PC-3 (cell line): Measurements from ENCODE around the gene CIAPIN1. TPM values are rescaled to one million over a fixed set of nuclear protein-coding genes. Genes with fewer than 3 reads are reported as not detected.

ENCODE experiments used
- ATAC-seq: fragments of 200-7000 bp; cut with Tn5 transposase; 2 replicates; pipeline ENCODE4 v1.9.1; 2020; ENCODE audit warnings: mild to moderate bottlenecking, moderate library complexity
- BruUV-seq: library from RNA; stranded (reverse); fragments of 400-500 nt; replicated peaks from 2 replicates; lab custom pipeline; 2021; lab: Mats Ljungman, UMichigan
- CTCF ChIA-PET: fragments of 300-600 bp; sonication (Branson Sonifier 250); formaldehyde crosslinking; loops from one replicate; lab custom pipeline; 2022; ENCODE audit warnings: antibody characterized with exemption; lab: Charles Lee
- POLR2A ChIA-PET: fragments of 300-600 bp; sonication (Branson Sonifier 250); formaldehyde crosslinking; loops from one replicate; lab custom pipeline; 2022; ENCODE audit warnings: antibody characterized with exemption; ENCODE audit not compliant: unreplicated experiment; lab: Charles Lee
- DNase-seq: peaks from one replicate; pipeline ENCODE4 v3.0.0-alpha.2; 2015
- H2AFZ ChIP-seq: fragments of 300-600 bp; sonication (generic); 2 replicates; pipeline ENCODE4 v1.6.0; 2016; ENCODE audit warnings: antibody characterized with exemption, low read length
- H3F3A ChIP-seq: fragments of 300-600 bp; sonication (generic); one replicate; pipeline ENCODE4 v1.6.0; 2017; ENCODE audit warnings: antibody characterized with exemption, low read length, control low read depth, mild to moderate bottlenecking; ENCODE audit not compliant: unreplicated experiment
- H3K27ac ChIP-seq: fragments of 300-600 bp; sonication (generic); 2 replicates; pipeline ENCODE4 v1.5.1; 2016; ENCODE audit warnings: mild to moderate bottlenecking, low read length
- H3K27me3 ChIP-seq: fragments of 300-600 bp; sonication (generic); 2 replicates; pipeline ENCODE4 v1.6.1; 2016; ENCODE audit warnings: low read length, mixed read lengths
- H3K36me3 ChIP-seq: fragments of 300-600 bp; sonication (generic); 2 replicates; pipeline ENCODE4 v1.6.1; 2016; ENCODE audit warnings: low read depth, mixed run types, low read length, mixed read lengths
- H3K4me1 ChIP-seq: fragments of 300-600 bp; sonication (generic); 2 replicates; pipeline ENCODE4 v1.5.1; 2016; ENCODE audit warnings: low read length; ENCODE audit not compliant: insufficient read depth
- H3K4me2 ChIP-seq: fragments of 300-600 bp; sonication (generic); 2 replicates; pipeline ENCODE4 v1.6.0; 2016; ENCODE audit warnings: low read length
- H3K4me3 ChIP-seq: fragments of 300-600 bp; sonication (generic); 2 replicates; pipeline ENCODE4 v1.5.1; 2016; ENCODE audit warnings: mild to moderate bottlenecking, low read length, mixed read lengths
- H3K79me2 ChIP-seq: fragments of 300-600 bp; sonication (generic); 2 replicates; pipeline ENCODE4 v1.6.1; 2017; ENCODE audit warnings: low read length, mixed read lengths
- H3K9ac ChIP-seq: fragments of 300-600 bp; sonication (generic); 2 replicates; pipeline ENCODE4 v1.6.0; 2016; ENCODE audit warnings: mild to moderate bottlenecking, low read length
- H3K9me2 ChIP-seq: fragments of 300-600 bp; sonication (generic); replicated peaks from 2 replicates; pipeline ENCODE4 v1.6.1; 2016; ENCODE audit warnings: mixed run types, low read length, mixed read lengths
- H3K9me3 ChIP-seq: fragments of 300-600 bp; sonication (generic); 2 replicates; pipeline ENCODE4 v1.6.1; 2016; ENCODE audit warnings: low read length, mixed read lengths
- H4K20me1 ChIP-seq: fragments of 300-600 bp; sonication (generic); 2 replicates; pipeline ENCODE4 v1.6.1; 2016; ENCODE audit warnings: low read length, mixed read lengths
- CTCF ChIP-seq: fragments of 300-600 bp; sonication (generic); conservative IDR thresholded peaks from 2 replicates; pipeline ENCODE4 v1.5.1; 2017; ENCODE audit warnings: antibody characterized with exemption, low read depth, mild to moderate bottlenecking, low read length
- EZH2 ChIP-seq: fragments of 300-600 bp; sonication (generic); IDR thresholded peaks from one replicate; pipeline ENCODE4 v1.6.1; 2017; ENCODE audit warnings: antibody characterized with exemption, mild to moderate bottlenecking, low read length; ENCODE audit not compliant: unreplicated experiment
- EZH2phosphoT487 ChIP-seq: fragments of 300-600 bp; sonication (generic); IDR thresholded peaks from 2 replicates; pipeline ENCODE4 v1.6.1; 2018; ENCODE audit warnings: mild to moderate bottlenecking, antibody characterized with exemption, low read length, borderline replicate concordance
- intact Hi-C: fragments of 100-400 bp; cut with micrococcal nuclease; formaldehyde crosslinking; loops from 2 replicates; pipeline ENCODE4 v1.9.0; 2023
- total RNA-seq: library from RNA; depleted of rRNA; stranded (reverse); fragments of >200 nt; gene quantifications from 2 replicates; pipeline ENCODE4 v1.2.3, GENCODE V29; 2014

Gene CIAPIN1
- total RNA-seq, 1 experiment from 2014 or later, result 48.6 TPM

DNA sequence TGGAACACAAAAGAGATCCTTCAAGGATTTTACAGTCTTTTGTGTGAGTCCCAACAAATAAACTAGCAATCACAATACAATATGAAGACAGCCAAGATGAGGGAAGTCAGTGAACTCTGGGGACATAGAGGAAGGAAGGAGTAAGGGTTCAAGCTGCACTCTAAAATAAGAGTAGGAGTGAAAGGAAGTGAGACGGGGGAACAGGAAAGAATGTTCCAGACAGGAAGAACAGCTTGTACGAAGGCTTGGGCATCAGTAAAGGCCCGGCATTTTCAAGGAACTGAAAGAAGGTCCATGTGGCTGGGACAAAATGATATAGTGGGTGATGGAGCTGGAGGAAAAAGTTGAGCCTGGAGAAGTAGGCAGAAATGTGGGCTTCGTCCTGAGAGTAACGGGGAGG is 38.1 kb downstream of the CIAPIN1 start:
- CTCF ChIA-PET, result no interaction called here
- Histone ChIP-seq H4K20me1 (no peaks in the 10 kb centered on the region), H3K27me3 (no peaks in the 10 kb centered on the region), H3F3A (no peaks in the 10 kb centered on the region), H3K79me2 (no peaks in the 10 kb centered on the region), H3K9me2 (no peaks in the 10 kb centered on the region), H3K4me2 (no peak overlapping the region), H3K4me3 (no peak overlapping the region), H3K9ac (no peak overlapping the region), H2AFZ (no peak overlapping the region), H3K4me1 (no peaks in the 10 kb centered on the region), H3K27ac (no peak overlapping the region), H3K9me3 (no peaks in the 10 kb centered on the region), H3K36me3 (no peaks in the 10 kb centered on the region)
- ATAC-seq (no peak), DNase-seq (no peak)
- POLR2A ChIA-PET, result no interaction called here
- no peak for TF ChIP-seq EZH2
- BruUV-seq, result no TSS peak
- intact Hi-C loops, result no loop called here

DNA sequence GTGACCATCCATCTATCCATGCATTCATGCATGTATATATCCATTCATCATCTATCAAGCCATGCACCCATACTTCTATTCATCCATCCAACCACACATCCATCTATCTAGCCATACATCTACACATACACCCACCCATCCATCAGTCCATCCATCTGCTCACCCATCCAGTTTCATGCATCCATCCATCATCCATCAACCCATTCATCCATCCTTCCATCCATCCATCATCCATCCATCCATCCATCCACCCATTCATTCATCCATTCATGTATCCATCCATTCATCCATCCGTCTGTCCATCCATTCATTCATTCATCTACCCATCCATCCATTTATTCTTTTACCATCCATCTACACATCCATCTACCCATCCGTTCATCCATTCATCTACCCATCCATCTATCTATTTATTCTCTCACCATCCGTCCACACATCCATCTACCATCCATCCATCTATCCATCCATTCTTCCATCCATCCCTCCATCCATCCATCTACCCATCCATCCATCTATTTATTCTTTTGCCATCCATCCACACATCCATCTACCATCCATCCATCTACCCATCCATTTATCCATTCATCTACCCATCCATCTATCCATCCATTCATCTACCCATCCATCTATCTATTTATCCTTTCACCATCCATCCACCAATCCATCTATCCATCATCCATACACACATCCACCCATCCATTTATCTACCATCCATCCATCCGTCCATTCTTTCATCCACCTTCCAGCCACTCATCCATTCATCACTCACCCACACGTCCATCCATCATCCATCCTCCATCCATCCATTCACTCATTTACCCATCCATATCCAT is 39.4 kb downstream of the CIAPIN1 start:
- DNase-seq (no peak), ATAC-seq (no peak)
- Histone ChIP-seq H3K36me3 (no peaks in the 10 kb centered on the region), H3K27me3 (no peaks in the 10 kb centered on the region), H2AFZ (no peak overlapping the region), H3K79me2 (no peaks in the 10 kb centered on the region), H3K4me1 (no peaks in the 10 kb centered on the region), H3K4me3 (no peak overlapping the region), H3K27ac (no peak overlapping the region), H3F3A (no peaks in the 10 kb centered on the region), H3K4me2 (no peak overlapping the region), H3K9me2 (no peaks in the 10 kb centered on the region), H3K9ac (no peak overlapping the region), H3K9me3 (no peaks in the 10 kb centered on the region), H4K20me1 (no peaks in the 10 kb centered on the region)
- no TSS peak for BruUV-seq
- intact Hi-C loops, result no loop called here
- TF ChIP-seq EZH2 (no peak), EZH2phosphoT487 (no peak), CTCF (no peak)
- ChIA-PET POLR2A (no interaction called here), CTCF (no interaction called here)

DNA sequence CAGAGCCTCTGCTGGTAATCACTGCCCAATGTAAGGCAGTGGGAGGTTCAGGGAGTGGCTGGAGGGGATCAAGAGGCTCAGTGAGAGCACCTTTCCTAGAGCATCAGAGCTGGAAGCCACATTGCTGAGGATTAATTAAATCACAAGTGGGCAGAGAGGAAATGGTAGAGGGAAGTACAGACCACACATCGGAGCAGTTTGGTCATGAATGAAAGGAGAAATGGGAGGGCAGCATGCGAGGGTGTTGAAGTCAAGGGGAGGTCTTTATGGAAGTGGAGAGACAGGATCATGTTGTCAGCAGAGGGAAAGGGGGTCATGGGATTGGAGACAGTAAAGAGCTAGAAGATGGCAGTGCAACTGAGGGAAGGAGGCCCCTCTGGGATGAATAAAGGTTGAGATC is 40.3 kb downstream of the CIAPIN1 start:
- CTCF ChIA-PET, result no interaction called here
- Histone ChIP-seq H3K9me3 (no peaks in the 10 kb centered on the region), H3K27ac (no peak overlapping the region), H3K9ac (no peak overlapping the region), H3K4me3 (no peak overlapping the region), H3K36me3 (no peaks in the 10 kb centered on the region), H4K20me1 (no peaks in the 10 kb centered on the region), H2AFZ (no peak overlapping the region), H3F3A (no peaks in the 10 kb centered on the region), H3K9me2 (no peaks in the 10 kb centered on the region), H3K79me2 (no peaks in the 10 kb centered on the region), H3K4me1 (no peaks in the 10 kb centered on the region), H3K4me2 (no peak overlapping the region), H3K27me3 (no peaks in the 10 kb centered on the region)
- no peak for TF ChIP-seq EZH2phosphoT487
- TF ChIP-seq EZH2, result no peak
- no peak for TF ChIP-seq CTCF
- no TSS peak for BruUV-seq
- intact Hi-C loops, result no loop called here
- ATAC-seq (no peak), DNase-seq (no peak)
- POLR2A ChIA-PET, result no interaction called here
